Natural killer cell (primary cell): ENCODE data around the gene RNF213. TPM values are rescaled to one million over a fixed set of nuclear protein-coding genes. Genes with fewer than 3 reads are reported as not detected.

Experiments used
- ATAC-seq, 3 donors: fragments of 150-1000 bp in 2 of 3; fragments of 200-7000 bp in 1 of 3; cut with Tn5 transposase; 1 replicate in 1 of 3; 2 replicates in 2 of 3; pipeline ENCODE4 v1.10.0; 2021; ENCODE audit warnings: mild to moderate bottlenecking in 2 of 3, moderate library complexity in 2 of 3
- DNase-seq, 2 donors: peaks; one replicate each; pipeline versions ENCODE4 v3.0.0 to v3.0.0-alpha.2; 2013 to 2021; ENCODE audit warnings: mixed read lengths in 1 of 2
- H3K27ac ChIP-seq: one replicate; pipeline ENCODE4 v1.5.1; 2013; ENCODE audit warnings: mild to moderate bottlenecking, low read length
- H3K27me3 ChIP-seq: one replicate; pipeline ENCODE4 v1.6.1; 2013; ENCODE audit warnings: low read length; ENCODE audit not compliant: control insufficient read depth, insufficient read depth
- H3K36me3 ChIP-seq: one replicate; pipeline ENCODE4 v1.6.1; 2013; ENCODE audit warnings: low read length; ENCODE audit not compliant: control insufficient read depth, insufficient read depth
- H3K4me1 ChIP-seq: one replicate; pipeline ENCODE4 v1.6.1; 2013; ENCODE audit warnings: low read length; ENCODE audit not compliant: control insufficient read depth, insufficient read depth
- H3K4me3 ChIP-seq: one replicate; pipeline ENCODE4 v1.5.1; 2013; ENCODE audit warnings: low read length
- H3K9me3 ChIP-seq: one replicate; pipeline ENCODE4 v1.6.1; 2013; ENCODE audit warnings: low read length; ENCODE audit not compliant: control insufficient read depth, insufficient read depth
- H3K27ac Mint-ChIP-seq, 2 donors: one replicate each; pipeline ENCODE4 v1.8.0; 2022; ENCODE audit warnings: mild to moderate bottlenecking in 2 of 2, mixed read lengths in 2 of 2, moderate library complexity in 1 of 2
- H3K27me3 Mint-ChIP-seq, 2 donors: one replicate each; pipeline ENCODE4 v1.8.0; 2022; ENCODE audit warnings: low read depth in 2 of 2, mixed read lengths in 2 of 2
- H3K36me3 Mint-ChIP-seq: one replicate; pipeline ENCODE4 v1.8.0; 2022; ENCODE audit warnings: mixed read lengths
- H3K4me1 Mint-ChIP-seq, 2 donors: one replicate each; pipeline ENCODE4 v1.8.0; 2022; ENCODE audit warnings: mixed read lengths in 2 of 2
- H3K4me3 Mint-ChIP-seq: one replicate; pipeline ENCODE4 v1.8.0; 2022; ENCODE audit warnings: mild to moderate bottlenecking, moderate library complexity, mixed read lengths
- H3K9me3 Mint-ChIP-seq, 2 donors: one replicate each; pipeline ENCODE4 v1.8.0; 2022; ENCODE audit warnings: mixed read lengths in 2 of 2
- CTCF ChIP-seq: fragments of 200-600 bp; IDR thresholded peaks from one replicate; pipeline ENCODE4 v1.8.0; 2022; ENCODE audit warnings: antibody characterized with exemption
- WGBS: methylation state at CpG from one replicate; pipeline ENCODE4 v1.1.7; 2013; ENCODE audit warnings: missing lambda C conversion rate; ENCODE audit not compliant: insufficient coverage; 5-methylcytosine and 5-hydroxymethylcytosine counted together
- intact Hi-C: fragments of 100-400 bp; cut with micrococcal nuclease; formaldehyde crosslinking; loops from one replicate; pipeline ENCODE4 v1.14.2; 2022
- total RNA-seq, 4 donors: library from RNA; stranded (reverse); fragments of 120-200 nt in 1 of 4; gene quantifications; one replicate each; pipeline versions ENCODE4 v1.2.3 to v1.2.4, GENCODE V29; 2013 to 2022

The RNF213 gene
- total RNA-seq, 3 donors from 2014 or later (not counting 1 experiment from before 2014, with no cell fraction given), result 929 to 1,120 (median 1,060) TPM

- no peak for DNase-seq
- H3K4me3 Mint-ChIP-seq, result no peak overlapping the region
- intact Hi-C loops, result no loop called here
- H3K9me3 Mint-ChIP-seq, result no peaks in the 10 kb centered on the region
- peak in 1 of 3 donors; percentile 42 for ATAC-seq
- Histone ChIP-seq H3K27me3 (no peaks in the 10 kb centered on the region), H3K36me3 (peaks cover 95% of the 10 kb centered on the region), H3K27ac (no peak overlapping the region), H3K4me1 (no peaks in the 10 kb centered on the region), H3K4me3 (no peak overlapping the region), H3K9me3 (no peaks in the 10 kb centered on the region)
- no peak for TF ChIP-seq CTCF
- peaks cover 17% of the 10 kb centered on the region for H3K36me3 Mint-ChIP-seq
- H3K27ac Mint-ChIP-seq, result peak overlapping the region in 1 of 2 donors; percentile 44
- H3K4me1 Mint-ChIP-seq, result no peaks in the 10 kb centered on the region
- 75% methylated on average over 8 of the region's 8 CpGs for WGBS
- H3K27me3 Mint-ChIP-seq, result no peaks in the 10 kb centered on the region
Observed at GRCh38 chr17:80359422-80360110, 98.9 kb downstream of the RNF213 start.

GRCh38 chr17:80360396-80360795 is 99.7 kb downstream of the RNF213 start:
- ATAC-seq (no peak), DNase-seq (no peak)
- no peak overlapping the region for H3K27ac ChIP-seq
- H3K4me3 ChIP-seq, result no peak overlapping the region
- Mint-ChIP-seq H3K4me1 (no peaks in the 10 kb centered on the region), H3K27ac (no peak overlapping the region), H3K4me3 (no peak overlapping the region), H3K9me3 (no peaks in the 10 kb centered on the region), H3K27me3 (no peaks in the 10 kb centered on the region), H3K36me3 (peaks cover 17% of the 10 kb centered on the region)
- WGBS, result 99% methylated on average over 13 of the region's 13 CpGs
- H3K36me3 ChIP-seq, result peaks cover 95% of the 10 kb centered on the region
- H3K9me3 ChIP-seq, result no peaks in the 10 kb centered on the region
- no peaks in the 10 kb centered on the region for H3K27me3 ChIP-seq
- no peaks in the 10 kb centered on the region for H3K4me1 ChIP-seq
- no peak for TF ChIP-seq CTCF
- intact Hi-C loops, result no loop called here

GRCh38 chr17:80361495-80362220 is 101.0 kb downstream of the RNF213 start:
- H3K4me1 ChIP-seq, result no peaks in the 10 kb centered on the region
- no peak overlapping the region for H3K27ac Mint-ChIP-seq
- H3K36me3 ChIP-seq, result peaks cover 95% of the 10 kb centered on the region

More at GRCh38 chr17:80361495-80362220, 101.0 kb downstream of the RNF213 start:
- DNase-seq (peak in 1 of 2 donors; percentile 43), ATAC-seq (peak in 2 of 3 donors; percentile 29 to 36)
- no peak overlapping the region for H3K4me3 ChIP-seq
- no peaks in the 10 kb centered on the region for H3K27me3 Mint-ChIP-seq
- H3K27me3 ChIP-seq, result no peaks in the 10 kb centered on the region
- TF ChIP-seq CTCF, result no peak
- H3K4me3 Mint-ChIP-seq, result peak overlapping the region; percentile 17
- H3K36me3 Mint-ChIP-seq, result peaks cover 17% of the 10 kb centered on the region
- 94% methylated on average over 17 of the region's 18 CpGs for WGBS
- no peak overlapping the region for H3K27ac ChIP-seq
- intact Hi-C loops, result no loop called here
- no peaks in the 10 kb centered on the region for H3K4me1 Mint-ChIP-seq
- H3K9me3 Mint-ChIP-seq, result no peaks in the 10 kb centered on the region
- no peaks in the 10 kb centered on the region for H3K9me3 ChIP-seq
